Smooth muscle cell (in vitro differentiated cells): ENCODE data around the gene ASTL. TPM values are rescaled to one million over a fixed set of nuclear protein-coding genes. Genes with fewer than 3 reads are reported as not detected.

Experiments
- DNase-seq: peaks from one replicate; lab custom pipeline; 2025; ENCODE audit not compliant: unreplicated experiment; lab: John Stamatoyannopoulos, UW
- H2AFZ ChIP-seq: fragments of 200-600 bp; sonication (generic); 2 replicates; pipeline ENCODE4 v1.6.0; 2016; ENCODE audit warnings: antibody characterized with exemption, low read depth, mild to moderate bottlenecking
- H3F3A ChIP-seq: fragments of 200-600 bp; sonication (generic); 2 replicates; pipeline ENCODE4 v1.6.0; 2017; ENCODE audit warnings: antibody characterized with exemption, low read depth
- H3K27ac ChIP-seq: fragments of 200-600 bp; sonication (generic); 2 replicates; pipeline ENCODE4 v1.5.1; 2016; ENCODE audit warnings: low read depth, mild to moderate bottlenecking
- H3K27me3 ChIP-seq: fragments of 200-600 bp; sonication (generic); 2 replicates; pipeline ENCODE4 v1.6.1; 2016; ENCODE audit warnings: low read depth, mild to moderate bottlenecking
- H3K36me3 ChIP-seq: fragments of 200-600 bp; sonication (generic); 2 replicates; pipeline ENCODE4 v1.5.1; 2016; ENCODE audit warnings: low read depth
- H3K4me1 ChIP-seq: fragments of 200-600 bp; sonication (generic); 2 replicates; pipeline ENCODE4 v1.5.1; 2016; ENCODE audit warnings: low read depth
- H3K4me2 ChIP-seq: fragments of 200-600 bp; sonication (generic); 2 replicates; pipeline ENCODE4 v1.6.0; 2016; ENCODE audit warnings: mild to moderate bottlenecking
- H3K4me3 ChIP-seq: fragments of 200-600 bp; sonication (generic); 2 replicates; pipeline ENCODE4 v1.5.1; 2016; ENCODE audit warnings: mild to moderate bottlenecking
- H3K79me2 ChIP-seq: fragments of 200-600 bp; sonication (generic); 2 replicates; pipeline ENCODE4 v1.6.0; 2016; ENCODE audit warnings: low read depth, mild to moderate bottlenecking
- H3K9ac ChIP-seq: fragments of 200-600 bp; sonication (generic); 2 replicates; pipeline ENCODE4 v1.6.0; 2016; ENCODE audit warnings: low read depth
- H3K9me3 ChIP-seq: fragments of 200-600 bp; sonication (generic); replicated peaks from 2 replicates; pipeline ENCODE4 v1.5.1; 2016; ENCODE audit warnings: low read depth
- H4K20me1 ChIP-seq: fragments of 200-600 bp; sonication (generic); 2 replicates; pipeline ENCODE4 v1.6.0; 2016; ENCODE audit warnings: low read depth
- WGBS: methylation state at CpG from one replicate; pipeline ENCODE4 v1.1.7; 2016; ENCODE audit warnings: low lambda C conversion rate; 5-methylcytosine and 5-hydroxymethylcytosine counted together
- polyA plus RNA-seq: library from polyadenylated mRNA; unstranded; fragments of >200 nt; fragmentation: Nextera tagmentation; extraction: Ambion mirVana; gene quantifications from 2 replicates; pipeline ENCODE4 v1.2.1, GENCODE V29; 2016
- total RNA-seq: library from RNA; depleted of rRNA; stranded (reverse); fragments of >200 nt; gene quantifications from 2 replicates; pipeline ENCODE4 v1.2.3, GENCODE V29; 2014
- TF ChIP-seq, protein P1 (sequence below): fragments of 200-600 bp; sonication (generic); IDR thresholded peaks from 2 replicates; pipeline ENCODE4 v1.5.1; 2017; ENCODE audit warnings: borderline replicate concordance, mild to moderate bottlenecking, antibody characterized with exemption; ENCODE audit not compliant: insufficient read depth, poor library complexity, severe bottlenecking

The ASTL gene
- total and polyA plus RNA-seq, 2 experiments from 2014 or later: 0.40 TPM; not detected in 1

GRCh38 chr2:96153991-96154431 lies 15.7 kb upstream of the ASTL start:
- DNase-seq: no peak
- Histone ChIP-seq H3K4me2 (no peak overlapping the region), H3K27me3 (no peaks in the 10 kb centered on the region), H3K4me1 (no peaks in the 10 kb centered on the region), H3K4me3 (no peak overlapping the region), H3F3A (no peaks in the 10 kb centered on the region), H3K27ac (no peak overlapping the region), H3K9me3 (no peaks in the 10 kb centered on the region), H3K79me2 (no peaks in the 10 kb centered on the region), H4K20me1 (no peaks in the 10 kb centered on the region), H3K36me3 (no peaks in the 10 kb centered on the region), H2AFZ (no peak overlapping the region), H3K9ac (no peak overlapping the region)
- 85% methylated on average over 7 of the region's 7 CpGs for WGBS
- TF ChIP-seq, protein P1, sequence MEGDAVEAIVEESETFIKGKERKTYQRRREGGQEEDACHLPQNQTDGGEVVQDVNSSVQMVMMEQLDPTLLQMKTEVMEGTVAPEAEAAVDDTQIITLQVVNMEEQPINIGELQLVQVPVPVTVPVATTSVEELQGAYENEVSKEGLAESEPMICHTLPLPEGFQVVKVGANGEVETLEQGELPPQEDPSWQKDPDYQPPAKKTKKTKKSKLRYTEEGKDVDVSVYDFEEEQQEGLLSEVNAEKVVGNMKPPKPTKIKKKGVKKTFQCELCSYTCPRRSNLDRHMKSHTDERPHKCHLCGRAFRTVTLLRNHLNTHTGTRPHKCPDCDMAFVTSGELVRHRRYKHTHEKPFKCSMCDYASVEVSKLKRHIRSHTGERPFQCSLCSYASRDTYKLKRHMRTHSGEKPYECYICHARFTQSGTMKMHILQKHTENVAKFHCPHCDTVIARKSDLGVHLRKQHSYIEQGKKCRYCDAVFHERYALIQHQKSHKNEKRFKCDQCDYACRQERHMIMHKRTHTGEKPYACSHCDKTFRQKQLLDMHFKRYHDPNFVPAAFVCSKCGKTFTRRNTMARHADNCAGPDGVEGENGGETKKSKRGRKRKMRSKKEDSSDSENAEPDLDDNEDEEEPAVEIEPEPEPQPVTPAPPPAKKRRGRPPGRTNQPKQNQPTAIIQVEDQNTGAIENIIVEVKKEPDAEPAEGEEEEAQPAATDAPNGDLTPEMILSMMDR: no peak

GRCh38 chr2:96153291-96153713 lies 15.0 kb upstream of the ASTL start:
- Histone ChIP-seq H2AFZ (no peak overlapping the region), H3K9ac (no peak overlapping the region), H3K27ac (no peak overlapping the region), H3K4me2 (no peak overlapping the region), H3K4me3 (no peak overlapping the region), H3K27me3 (no peaks in the 10 kb centered on the region), H3F3A (no peaks in the 10 kb centered on the region), H3K4me1 (no peaks in the 10 kb centered on the region), H3K36me3 (no peaks in the 10 kb centered on the region), H3K9me3 (no peaks in the 10 kb centered on the region), H3K79me2 (no peaks in the 10 kb centered on the region), H4K20me1 (no peaks in the 10 kb centered on the region)
- WGBS: 88% methylated on average over 5 of the region's 7 CpGs
- TF ChIP-seq, protein P1: no peak
- no peak for DNase-seq

DNA sequence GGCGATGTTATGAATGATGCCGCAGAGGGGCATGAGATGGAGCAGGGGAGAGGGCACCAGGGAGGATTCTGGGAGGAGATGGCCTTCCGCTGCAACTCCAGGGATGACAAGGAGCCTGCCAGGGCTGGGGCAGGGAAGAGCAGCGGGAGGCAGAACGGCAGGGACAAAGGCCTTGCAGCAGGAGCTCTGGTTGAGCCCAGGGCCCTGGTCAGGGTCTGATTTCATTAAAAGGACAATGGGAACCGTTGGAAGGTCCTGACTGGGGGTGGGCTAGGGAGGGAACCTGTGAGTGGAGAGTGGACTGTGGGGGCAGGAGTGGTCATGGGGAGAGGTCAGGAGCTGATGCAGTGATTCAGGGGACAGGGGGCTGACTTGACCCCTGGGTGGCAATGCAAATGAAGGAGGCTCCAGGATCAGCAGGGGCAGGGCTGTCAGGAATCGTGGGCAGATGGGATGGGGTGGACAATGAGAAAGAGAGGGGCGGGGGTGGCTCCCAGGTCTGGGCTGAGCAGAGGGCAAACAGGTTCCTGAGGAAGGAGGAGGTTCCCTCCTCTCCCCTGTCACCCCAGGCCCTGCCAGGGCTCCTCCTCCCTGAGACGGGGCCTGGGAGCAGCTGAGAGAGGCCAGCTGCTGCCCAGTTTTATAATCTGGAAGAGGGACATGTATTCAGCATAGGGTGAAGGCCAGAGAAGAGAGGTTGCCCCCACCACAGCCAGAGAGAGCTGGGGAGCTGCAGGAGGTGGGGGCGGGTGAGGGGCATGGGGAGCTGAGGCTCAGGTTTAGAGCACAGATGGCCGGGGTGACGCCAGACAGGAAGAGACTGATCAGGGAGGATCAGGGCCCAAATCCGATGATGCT lies 14.2 kb upstream of the ASTL start:
- Histone ChIP-seq H3K36me3 (no peaks in the 10 kb centered on the region), H4K20me1 (no peaks in the 10 kb centered on the region), H3K9ac (no peak overlapping the region), H3K9me3 (no peaks in the 10 kb centered on the region), H3F3A (no peaks in the 10 kb centered on the region), H3K4me1 (no peaks in the 10 kb centered on the region), H3K79me2 (no peaks in the 10 kb centered on the region), H2AFZ (no peak overlapping the region), H3K4me3 (no peak overlapping the region), H3K27me3 (no peaks in the 10 kb centered on the region), H3K27ac (no peak overlapping the region), H3K4me2 (no peak overlapping the region)
- 89% methylated on average over 10 of the region's 13 CpGs for WGBS
- TF ChIP-seq, protein P1: no peak
- DNase-seq: no peak
